ENCODE data around the gene RIIAD1. TPM values are rescaled to one million over a fixed set of nuclear protein-coding genes. Genes with fewer than 3 reads are reported as not detected.
"Not testable (repeated sequence)": the region's sequence is repeated elsewhere in the genome, so short reads cannot be mapped to it uniquely, and the experiment has no call there.

The RIIAD1 gene
- total RNA-seq, 1 donor from 2014 or later = not detected

- Mint-ChIP-seq H3K4me3 (no peak overlapping the region), H3K4me1 (no peaks in the 10 kb centered on the region), H3K27me3 (ENCODE audit: insufficient read depth, low read depth) (no peaks in the 10 kb centered on the region), H3K27ac (no peak overlapping the region), H3K36me3 (peaks cover 11% of the 10 kb centered on the region), H3K9me3 (no peaks in the 10 kb centered on the region)
- Histone ChIP-seq H3K9me3 (ENCODE audit: low read depth) (no peaks in the 10 kb centered on the region), H3K4me2 (no peak overlapping the region), H3K27me3 (no peaks in the 10 kb centered on the region), H3K9ac (no peak overlapping the region), H3K79me2 (ENCODE audit: low read depth) (no peaks in the 10 kb centered on the region), H3F3A (ENCODE audit: low read depth) (no peaks in the 10 kb centered on the region), H3K36me3 (no peaks in the 10 kb centered on the region), H4K20me1 (ENCODE audit: low read depth) (peaks cover 3% of the 10 kb centered on the region), H2AFZ (replicated peaks) (no peak overlapping the region), H3K4me3 (no peak overlapping the region), H3K4me1 (no peaks in the 10 kb centered on the region), H3K27ac (no peak overlapping the region)
- TF ChIP-seq CTCF (IDR thresholded peaks at IDR 0.05) (no peak), EZH2phosphoT487 (IDR thresholded peaks at IDR 0.05) (no peak), EZH2 (IDR thresholded peaks at IDR 0.05) (no peak)
- no peak for DNase-seq (ENCODE audit: low spot score)
Observed at GRCh38 chr1:151681923-151682322, 39.4 kb upstream of the RIIAD1 start.

- not testable (repeated sequence) for H3K27me3 Mint-ChIP-seq (ENCODE audit: insufficient read depth, low read depth); H3K79me2 ChIP-seq (ENCODE audit: low read depth); H3K4me1 Mint-ChIP-seq; H3K27ac Mint-ChIP-seq; H3K4me3 ChIP-seq; H3F3A ChIP-seq (ENCODE audit: low read depth); H3K4me2 ChIP-seq; H3K27ac ChIP-seq; H3K9me3 Mint-ChIP-seq; H3K27me3 ChIP-seq; H3K9ac ChIP-seq; H2AFZ ChIP-seq (replicated peaks); H4K20me1 ChIP-seq (ENCODE audit: low read depth); H3K4me3 Mint-ChIP-seq; H3K9me3 ChIP-seq (ENCODE audit: low read depth); H3K4me1 ChIP-seq; H3K36me3 ChIP-seq; DNase-seq (ENCODE audit: low spot score)
- H3K36me3 Mint-ChIP-seq = peaks cover 12% of the 10 kb centered on the region
Observed at GRCh38 chr1:151682901-151683300, 38.4 kb upstream of the RIIAD1 start.

GRCh38 chr1:151684128-151684527 lies 37.2 kb upstream of the RIIAD1 start:
- Histone ChIP-seq H3K27me3 (no peaks in the 10 kb centered on the region), H3K27ac (no peak overlapping the region), H2AFZ (replicated peaks) (no peak overlapping the region), H3K36me3 (no peaks in the 10 kb centered on the region), H3K79me2 (ENCODE audit: low read depth) (no peaks in the 10 kb centered on the region), H3K9ac (no peak overlapping the region), H3K4me1 (no peaks in the 10 kb centered on the region), H3F3A (ENCODE audit: low read depth) (no peaks in the 10 kb centered on the region), H4K20me1 (ENCODE audit: low read depth) (peaks cover 3% of the 10 kb centered on the region), H3K9me3 (ENCODE audit: low read depth) (no peaks in the 10 kb centered on the region), H3K4me3 (no peak overlapping the region), H3K4me2 (no peak overlapping the region)
- Mint-ChIP-seq H3K27ac (no peak overlapping the region), H3K27me3 (ENCODE audit: insufficient read depth, low read depth) (peaks cover 2% of the 10 kb centered on the region), H3K9me3 (no peaks in the 10 kb centered on the region), H3K4me3 (no peak overlapping the region), H3K4me1 (no peaks in the 10 kb centered on the region), H3K36me3 (peaks cover 14% of the 10 kb centered on the region)
- no peak for TF ChIP-seq EZH2 (IDR thresholded peaks at IDR 0.05)
- no peak for TF ChIP-seq EZH2phosphoT487 (IDR thresholded peaks at IDR 0.05)
- no peak for TF ChIP-seq CTCF (IDR thresholded peaks at IDR 0.05)
- no peak for DNase-seq (ENCODE audit: low spot score)

- TF ChIP-seq EZH2 (IDR thresholded peaks at IDR 0.05) (no peak), EZH2phosphoT487 (IDR thresholded peaks at IDR 0.05) (no peak), CTCF (IDR thresholded peaks at IDR 0.05) (no peak)
- no peak for DNase-seq (ENCODE audit: low spot score)
Observed at GRCh38 chr1:151686561-151686960, 34.8 kb upstream of the RIIAD1 start.

More at GRCh38 chr1:151686561-151686960, 34.8 kb upstream of the RIIAD1 start:
- Histone ChIP-seq H4K20me1 (ENCODE audit: low read depth) (peaks cover 3% of the 10 kb centered on the region), H3K4me1 (no peaks in the 10 kb centered on the region), H3F3A (ENCODE audit: low read depth) (no peaks in the 10 kb centered on the region), H3K4me2 (no peak overlapping the region), H3K27me3 (no peaks in the 10 kb centered on the region), H2AFZ (replicated peaks) (no peak overlapping the region), H3K9me3 (ENCODE audit: low read depth) (no peaks in the 10 kb centered on the region), H3K27ac (no peak overlapping the region), H3K4me3 (no peak overlapping the region), H3K36me3 (no peaks in the 10 kb centered on the region), H3K79me2 (ENCODE audit: low read depth) (no peaks in the 10 kb centered on the region), H3K9ac (no peak overlapping the region)
- no peaks in the 10 kb centered on the region for H3K9me3 Mint-ChIP-seq
- no peak overlapping the region for H3K27ac Mint-ChIP-seq
- H3K36me3 Mint-ChIP-seq = peaks cover 10% of the 10 kb centered on the region
- no peak overlapping the region for H3K4me3 Mint-ChIP-seq
- H3K4me1 Mint-ChIP-seq = no peaks in the 10 kb centered on the region
- peaks cover 2% of the 10 kb centered on the region for H3K27me3 Mint-ChIP-seq (ENCODE audit: insufficient read depth, low read depth)
